DLD1 (cell line): ENCODE data around the gene CACNA2D2.

Experiments
- in situ Hi-C: cut with HindIII; loops from 2 replicates; pipeline ENCODE4 v1.10.0; 2017; ENCODE audit warnings: low sequenced_read_pairs

The CACNA2D2 gene

GRCh38 chr3:50502584-50503423 is 630 bp downstream of the CACNA2D2 start:
- in situ Hi-C loops: no loop called here

- in situ Hi-C loops: no loop called here
Observed at GRCh38 chr3:50502225-50502583, 1.2 kb downstream of the CACNA2D2 start.

GRCh38 chr3:50495609-50496423 is 7.6 kb downstream of the CACNA2D2 start:
- in situ Hi-C loops: no loop called here

- in situ Hi-C loops: no loop called here
Observed at GRCh38 chr3:50494126-50494525, 9.3 kb downstream of the CACNA2D2 start.

GRCh38 chr3:50493623-50494022 is 9.8 kb downstream of the CACNA2D2 start:
- in situ Hi-C loops: no loop called here

GRCh38 chr3:50493086-50493485 is 10.3 kb downstream of the CACNA2D2 start:
- in situ Hi-C loops: no loop called here

- in situ Hi-C loops: no loop called here
Observed at GRCh38 chr3:50491023-50491422, 12.4 kb downstream of the CACNA2D2 start.

GRCh38 chr3:50490424-50490823 is 13.0 kb downstream of the CACNA2D2 start:
- in situ Hi-C loops: no loop called here

- in situ Hi-C loops: no loop called here
Observed at GRCh38 chr3:50487181-50487580, 16.3 kb downstream of the CACNA2D2 start.

GRCh38 chr3:50486219-50486888 is 17.1 kb downstream of the CACNA2D2 start:
- in situ Hi-C loops: no loop called here

GRCh38 chr3:50484722-50485121 is 18.7 kb downstream of the CACNA2D2 start:
- in situ Hi-C loops: no loop called here

GRCh38 chr3:50483374-50483773 is 20.1 kb downstream of the CACNA2D2 start:
- in situ Hi-C loops: no loop called here

GRCh38 chr3:50481992-50482391 is 21.4 kb downstream of the CACNA2D2 start:
- in situ Hi-C loops: no loop called here

GRCh38 chr3:50480471-50480870 is 23.0 kb downstream of the CACNA2D2 start:
- in situ Hi-C loops: no loop called here

GRCh38 chr3:50479523-50479922 is 23.9 kb downstream of the CACNA2D2 start:
- in situ Hi-C loops: no loop called here

- in situ Hi-C loops: no loop called here
Observed at GRCh38 chr3:50478671-50479260, 24.7 kb downstream of the CACNA2D2 start.

GRCh38 chr3:50478051-50478450 is 25.4 kb downstream of the CACNA2D2 start:
- in situ Hi-C loops: no loop called here

GRCh38 chr3:50475348-50475747 is 28.1 kb downstream of the CACNA2D2 start:
- in situ Hi-C loops: no loop called here

GRCh38 chr3:50474717-50475116 is 28.7 kb downstream of the CACNA2D2 start:
- in situ Hi-C loops: no loop called here

- in situ Hi-C loops: no loop called here
Observed at GRCh38 chr3:50473768-50474167, 29.7 kb downstream of the CACNA2D2 start.

- in situ Hi-C loops: no loop called here
Observed at GRCh38 chr3:50472958-50473357, 30.5 kb downstream of the CACNA2D2 start.
